ENCODE measurements around the gene CCDC12.

DNA sequence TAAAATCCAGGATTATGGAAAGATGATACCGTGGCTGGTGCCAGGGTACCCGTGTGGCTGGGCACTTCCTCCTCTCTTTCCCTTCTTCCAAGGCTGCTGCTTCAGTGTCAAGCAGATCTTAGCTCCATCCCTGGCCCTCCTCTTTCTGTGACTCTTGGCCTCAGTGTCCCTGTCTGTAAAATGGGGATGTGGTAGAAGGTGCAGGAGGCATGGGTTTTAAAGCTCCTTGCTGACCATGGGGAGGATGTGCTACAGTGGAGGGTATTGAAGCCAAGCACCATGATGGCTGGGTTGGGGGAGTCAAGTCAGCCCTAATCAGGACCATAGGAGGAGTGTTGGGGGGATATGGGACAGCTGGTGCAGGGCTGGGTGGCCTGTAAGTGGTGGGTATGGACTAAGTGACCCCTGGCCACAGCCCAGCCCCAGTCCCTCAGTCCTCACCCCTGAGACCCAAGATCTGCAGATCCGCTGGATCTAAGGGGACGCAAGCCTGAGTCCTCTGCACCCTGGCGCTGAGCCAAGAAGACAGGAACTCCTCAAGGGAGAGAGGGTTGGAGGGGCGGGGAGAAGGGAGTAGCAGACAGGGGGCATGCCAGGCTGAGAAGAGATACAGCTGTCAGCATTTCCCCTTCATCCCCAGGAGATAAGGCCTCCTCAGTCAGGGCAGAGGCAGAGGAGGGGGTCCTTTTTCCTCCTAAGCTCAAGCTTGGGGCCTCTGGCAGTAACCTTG is 87.0 kb downstream of the CCDC12 start:
- TF ChIP-seq, protein P1, sequence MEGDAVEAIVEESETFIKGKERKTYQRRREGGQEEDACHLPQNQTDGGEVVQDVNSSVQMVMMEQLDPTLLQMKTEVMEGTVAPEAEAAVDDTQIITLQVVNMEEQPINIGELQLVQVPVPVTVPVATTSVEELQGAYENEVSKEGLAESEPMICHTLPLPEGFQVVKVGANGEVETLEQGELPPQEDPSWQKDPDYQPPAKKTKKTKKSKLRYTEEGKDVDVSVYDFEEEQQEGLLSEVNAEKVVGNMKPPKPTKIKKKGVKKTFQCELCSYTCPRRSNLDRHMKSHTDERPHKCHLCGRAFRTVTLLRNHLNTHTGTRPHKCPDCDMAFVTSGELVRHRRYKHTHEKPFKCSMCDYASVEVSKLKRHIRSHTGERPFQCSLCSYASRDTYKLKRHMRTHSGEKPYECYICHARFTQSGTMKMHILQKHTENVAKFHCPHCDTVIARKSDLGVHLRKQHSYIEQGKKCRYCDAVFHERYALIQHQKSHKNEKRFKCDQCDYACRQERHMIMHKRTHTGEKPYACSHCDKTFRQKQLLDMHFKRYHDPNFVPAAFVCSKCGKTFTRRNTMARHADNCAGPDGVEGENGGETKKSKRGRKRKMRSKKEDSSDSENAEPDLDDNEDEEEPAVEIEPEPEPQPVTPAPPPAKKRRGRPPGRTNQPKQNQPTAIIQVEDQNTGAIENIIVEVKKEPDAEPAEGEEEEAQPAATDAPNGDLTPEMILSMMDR (IDR thresholded peaks at IDR 0.05) = no peak
- no peak for TF ChIP-seq POLR2A (IDR thresholded peaks at IDR 0.05)

Data from thyroid gland (tissue), 4 donors.